Lower leg skin (tissue), 4 donors: ENCODE results near the gene WWOX. TPM values are rescaled to one million over a fixed set of nuclear protein-coding genes. Genes with fewer than 3 reads are reported as not detected.

ENCODE experiments used
- DNase-seq, 2 donors: peaks; one replicate each; pipeline ENCODE4 v3.0.0-alpha.2; 2019; ENCODE audit warnings: low spot score in 2 of 2
- H3K4me3 ChIP-seq: fragments of 200-600 bp; sonication (generic); 2 replicates; pipeline ENCODE4 v1.5.1; 2017; ENCODE audit warnings: mild to moderate bottlenecking, low read depth; ENCODE audit not compliant: poor library complexity, severe bottlenecking
- CTCF ChIP-seq, 3 donors: fragments of 450-650 bp; IDR thresholded peaks; one replicate each; pipeline ENCODE4 v1.5.1; 2016; ENCODE audit warnings: antibody characterized with exemption in 3 of 3, mild to moderate bottlenecking in 3 of 3, moderate library complexity in 2 of 3
- POLR2A ChIP-seq, 2 donors: fragments of 450-650 bp; IDR thresholded peaks; one replicate each; pipeline ENCODE4 v1.6.1; 2016 to 2017; ENCODE audit warnings: antibody characterized with exemption in 2 of 2, mild to moderate bottlenecking in 1 of 2, moderate library complexity in 1 of 2
- WGBS, 2 donors: methylation state at CpG; one replicate each; pipeline ENCODE4 v1.1.5; 2018; 5-methylcytosine and 5-hydroxymethylcytosine counted together
- intact Hi-C: fragments of 100-400 bp; cut with DNase I; formaldehyde crosslinking; loops from one replicate; pipeline ENCODE4 v1.15.0; 2023; ENCODE audit warnings: low total_unique reads
- total RNA-seq, 4 donors: library from RNA; depleted of rRNA; stranded (reverse); fragments of >200 nt; gene quantifications; one replicate each; pipeline ENCODE4 v1.1.0, GENCODE V29; 2016

The WWOX gene
- total RNA-seq, 4 donors from 2014 or later, result 21.0 to 82.7 (median 36.1) TPM

- 59 to 65% methylated on average over 4 of the region's 4 CpGs for WGBS, 2 donors
These were observed 650.4 kb downstream of the WWOX start for GRCh38 chr16:78749745-78750268.

GRCh38 chr16:78750611-78751010 lies 651.2 kb downstream of the WWOX start:
- H3K4me3 ChIP-seq, result no peak overlapping the region
- DNase-seq, result no peak
- intact Hi-C loops, result no loop called here
- 94 to 97% methylated on average over 8 of the region's 8 CpGs for WGBS, 2 donors
- TF ChIP-seq POLR2A (IDR thresholded peaks at IDR 0.05) (no peak), CTCF (IDR thresholded peaks at IDR 0.05) (no peak)

More at GRCh38 chr16:78749745-78750268, 650.4 kb downstream of the WWOX start:
- TF ChIP-seq POLR2A (IDR thresholded peaks at IDR 0.05) (no peak), CTCF (IDR thresholded peaks at IDR 0.05) (no peak)
- H3K4me3 ChIP-seq, result no peak overlapping the region
- intact Hi-C loops, result no loop called here
- DNase-seq, result no peak

- intact Hi-C loops, result no loop called here
- WGBS, 2 donors, result 89 to 92% methylated on average over 3 of the region's 3 CpGs
These were observed 652.1 kb downstream of the WWOX start for GRCh38 chr16:78751601-78752000.

GRCh38 chr16:78754713-78755112 lies 655.3 kb downstream of the WWOX start:
- intact Hi-C loops, result no loop called here
- TF ChIP-seq CTCF (IDR thresholded peaks at IDR 0.05) (no peak), POLR2A (IDR thresholded peaks at IDR 0.05) (no peak)
- DNase-seq, result no peak
- WGBS, 2 donors, result 86 to 91% methylated on average over 5 of the region's 5 CpGs
- no peak overlapping the region for H3K4me3 ChIP-seq

More at GRCh38 chr16:78751601-78752000, 652.1 kb downstream of the WWOX start:
- no peak for DNase-seq
- H3K4me3 ChIP-seq, result no peak overlapping the region
- no peak for TF ChIP-seq CTCF (IDR thresholded peaks at IDR 0.05)
- TF ChIP-seq POLR2A (IDR thresholded peaks at IDR 0.05), result no peak

- intact Hi-C loops, result no loop called here
- DNase-seq, result no peak
- no peak overlapping the region for H3K4me3 ChIP-seq
- no peak for TF ChIP-seq POLR2A (IDR thresholded peaks at IDR 0.05)
- no peak for TF ChIP-seq CTCF (IDR thresholded peaks at IDR 0.05)
- WGBS, 2 donors, result 61 to 63% methylated on average over 8 of the region's 8 CpGs
These were observed 656.6 kb downstream of the WWOX start for GRCh38 chr16:78755751-78756661.
